ENCODE results near the gene INSYN2B.

The INSYN2B gene

GRCh38 chr5:169956756-169957155 is 23.5 kb downstream of the INSYN2B start:
- TF ChIP-seq GATA3 (IDR thresholded peaks at IDR 0.05; ENCODE audit: low read depth, low read length) (no peak), GATA2 (IDR thresholded peaks at IDR 0.05; ENCODE audit: low read depth, low read length) (no peak)

DNA sequence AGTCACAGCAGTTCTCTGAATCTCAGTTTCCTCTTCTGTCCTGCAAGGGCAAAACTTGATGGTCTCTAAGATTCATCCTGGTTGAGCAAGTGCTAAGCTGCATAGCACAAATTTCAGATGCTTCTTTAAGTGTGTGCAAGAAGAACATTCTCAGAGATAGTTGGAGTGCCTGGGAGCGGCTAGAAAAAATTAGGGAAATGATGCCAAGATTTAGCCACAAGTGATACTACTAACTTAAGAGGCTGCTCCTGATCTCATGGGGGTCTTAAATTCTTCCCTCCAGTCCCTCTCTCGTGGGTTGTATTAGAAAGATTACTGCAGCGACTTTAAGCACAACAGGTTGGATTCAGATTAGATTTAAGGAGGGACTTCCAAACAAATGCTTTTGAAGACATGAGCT is 24.2 kb downstream of the INSYN2B start:
- TF ChIP-seq GATA2 (IDR thresholded peaks at IDR 0.05; ENCODE audit: low read depth, low read length) = no peak

DNA sequence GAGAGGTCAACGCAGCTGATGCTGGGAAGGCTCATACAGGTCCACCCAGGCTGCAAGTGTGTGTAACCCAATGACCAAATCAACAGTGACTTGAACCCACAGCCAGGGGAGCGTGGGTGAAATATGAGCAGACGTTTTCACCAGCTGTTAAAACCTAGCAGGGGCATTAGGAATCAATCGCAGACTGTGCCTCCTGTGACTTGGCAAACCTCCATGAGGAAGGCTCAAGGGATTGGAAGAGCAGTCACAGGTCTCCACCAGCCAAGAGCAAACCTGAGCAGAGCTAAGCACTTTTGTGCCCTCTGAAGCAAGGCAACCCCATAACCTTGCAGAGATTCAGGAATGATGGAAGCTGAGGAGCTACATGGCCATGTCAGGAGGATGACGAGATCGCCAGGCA is 25.5 kb downstream of the INSYN2B start:
- no peak for TF ChIP-seq GATA2 (IDR thresholded peaks at IDR 0.05; ENCODE audit: low read depth, low read length)
- TF ChIP-seq GATA3 (IDR thresholded peaks at IDR 0.05; ENCODE audit: low read depth, low read length) = no peak

- TF ChIP-seq GATA3 (IDR thresholded peaks at IDR 0.05; ENCODE audit: low read depth, low read length) (no peak), GATA2 (IDR thresholded peaks at IDR 0.05; ENCODE audit: low read depth, low read length) (no peak)
Observed at GRCh38 chr5:169950333-169950732, 30.0 kb downstream of the INSYN2B start.

DNA sequence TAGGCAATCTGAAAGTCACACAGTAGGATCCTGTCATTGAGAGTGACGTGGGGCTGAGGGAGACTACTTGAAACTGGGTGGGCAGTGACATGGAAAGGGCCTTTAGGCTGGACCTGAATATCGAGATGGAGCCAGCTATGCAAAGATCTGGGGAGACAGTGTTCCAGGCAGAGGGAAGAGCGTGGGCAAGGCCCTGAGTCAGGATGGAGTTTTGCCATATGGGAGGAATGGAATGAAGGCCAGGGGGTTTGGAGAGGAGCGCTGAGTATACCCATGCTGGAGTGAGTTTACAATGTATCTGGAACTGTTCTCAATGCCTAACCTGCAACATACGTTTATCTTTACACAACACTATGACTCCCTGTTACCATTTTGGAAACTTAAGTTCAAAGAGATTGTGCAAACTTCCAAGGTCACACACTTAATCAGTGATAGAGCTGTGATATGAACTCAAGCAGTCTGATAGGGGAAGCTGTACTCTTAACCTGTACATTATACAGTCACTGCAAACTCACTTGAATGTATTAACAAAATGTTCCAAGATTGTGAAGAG is 33.5 kb downstream of the INSYN2B start:
- TF ChIP-seq GATA2 (IDR thresholded peaks at IDR 0.05; ENCODE audit: low read depth, low read length) (no peak), GATA3 (IDR thresholded peaks at IDR 0.05; ENCODE audit: low read depth, low read length) (no peak)

- TF ChIP-seq GATA3 (IDR thresholded peaks at IDR 0.05; ENCODE audit: low read depth, low read length) = no peak
- no peak for TF ChIP-seq GATA2 (IDR thresholded peaks at IDR 0.05; ENCODE audit: low read depth, low read length)
Observed at GRCh38 chr5:169945831-169946261, 34.4 kb downstream of the INSYN2B start.

GRCh38 chr5:169944922-169945680 is 35.2 kb downstream of the INSYN2B start:
- TF ChIP-seq GATA2 (IDR thresholded peaks at IDR 0.05; ENCODE audit: low read depth, low read length) (no peak), GATA3 (IDR thresholded peaks at IDR 0.05; ENCODE audit: low read depth, low read length) (no peak)

GRCh38 chr5:169944115-169944514 is 36.2 kb downstream of the INSYN2B start:
- no peak for TF ChIP-seq GATA2 (IDR thresholded peaks at IDR 0.05; ENCODE audit: low read depth, low read length)
- no peak for TF ChIP-seq GATA3 (IDR thresholded peaks at IDR 0.05; ENCODE audit: low read depth, low read length)

- TF ChIP-seq GATA2 (IDR thresholded peaks at IDR 0.05; ENCODE audit: low read depth, low read length) (no peak), GATA3 (IDR thresholded peaks at IDR 0.05; ENCODE audit: low read depth, low read length) (no peak)
Observed at GRCh38 chr5:169943026-169943425, 37.3 kb downstream of the INSYN2B start.

DNA sequence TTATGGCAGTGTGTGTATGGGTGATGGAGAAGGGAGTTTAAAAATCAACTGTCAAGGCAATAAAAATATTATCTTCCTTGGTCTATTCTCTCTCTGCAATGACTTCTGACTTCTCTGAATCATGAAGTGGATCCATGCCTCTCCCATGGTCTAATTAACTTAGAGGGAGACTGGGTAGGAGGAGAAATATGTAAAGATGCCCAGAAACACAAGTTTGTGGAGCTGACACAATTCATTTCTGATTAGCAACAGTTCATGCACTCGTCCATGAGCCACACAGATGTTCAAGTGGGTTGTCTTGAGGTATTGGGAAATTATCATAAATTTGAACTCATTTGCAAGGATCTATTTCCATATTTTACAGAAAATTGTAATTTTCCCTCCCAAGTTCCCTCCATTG is 38.1 kb downstream of the INSYN2B start:
- TF ChIP-seq GATA3 (IDR thresholded peaks at IDR 0.05; ENCODE audit: low read depth, low read length) = no peak
- TF ChIP-seq GATA2 (IDR thresholded peaks at IDR 0.05; ENCODE audit: low read depth, low read length) = no peak

GRCh38 chr5:169941542-169941941 is 38.8 kb downstream of the INSYN2B start:
- TF ChIP-seq GATA2 (IDR thresholded peaks at IDR 0.05; ENCODE audit: low read depth, low read length) (no peak), GATA3 (IDR thresholded peaks at IDR 0.05; ENCODE audit: low read depth, low read length) (no peak)

DNA sequence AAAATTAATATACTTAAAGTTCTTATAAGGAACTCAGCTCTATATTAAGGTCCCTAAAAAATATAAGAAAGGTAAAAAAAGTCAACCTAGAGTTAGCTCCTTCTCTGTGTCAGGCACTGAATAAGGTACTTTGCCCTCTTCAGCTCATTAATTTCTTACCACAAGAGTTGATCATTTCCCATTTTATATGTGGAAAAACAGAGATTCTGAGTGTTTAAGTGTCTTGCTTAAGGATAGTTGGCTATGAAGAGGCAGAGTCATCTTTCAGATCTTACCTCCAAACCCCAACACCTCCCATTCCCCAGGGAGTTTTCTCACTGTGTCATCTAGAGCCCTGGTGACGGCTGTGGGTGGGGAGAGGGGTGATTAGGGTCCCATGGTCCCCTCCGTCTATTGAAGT is 40.6 kb downstream of the INSYN2B start:
- TF ChIP-seq GATA3 (IDR thresholded peaks at IDR 0.05; ENCODE audit: low read depth, low read length) (no peak), GATA2 (IDR thresholded peaks at IDR 0.05; ENCODE audit: low read depth, low read length) (no peak)

DNA sequence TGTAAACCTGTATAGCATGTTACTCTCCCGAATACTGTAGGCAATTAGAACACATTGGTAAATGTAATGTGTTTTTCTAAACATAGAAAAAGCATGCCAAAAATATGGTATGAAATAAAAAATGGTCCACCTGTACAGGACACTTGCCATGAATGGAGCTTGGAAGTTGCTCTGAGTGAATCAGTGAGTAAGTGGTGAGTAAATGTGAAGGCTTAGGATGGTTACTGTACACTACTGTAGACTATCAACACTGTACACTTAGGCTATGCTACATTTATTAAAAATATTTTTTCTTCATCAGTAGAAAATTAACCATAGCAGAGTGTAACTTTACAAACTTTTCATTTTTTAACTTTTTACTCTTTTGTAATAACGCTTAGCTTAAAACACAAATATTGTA is 41.9 kb downstream of the INSYN2B start:
- TF ChIP-seq GATA2 (IDR thresholded peaks at IDR 0.05; ENCODE audit: low read depth, low read length) (no peak), GATA3 (IDR thresholded peaks at IDR 0.05; ENCODE audit: low read depth, low read length) (no peak)

- TF ChIP-seq GATA3 (IDR thresholded peaks at IDR 0.05; ENCODE audit: low read depth, low read length) = no peak
Observed at GRCh38 chr5:169935762-169936161, 44.5 kb downstream of the INSYN2B start.

GRCh38 chr5:169934990-169935389 is 45.3 kb downstream of the INSYN2B start:
- TF ChIP-seq GATA2 (IDR thresholded peaks at IDR 0.05; ENCODE audit: low read depth, low read length) (no peak), GATA3 (IDR thresholded peaks at IDR 0.05; ENCODE audit: low read depth, low read length) (no peak)

Measured in SH-SY5Y (cell line).